SU-DHL-6 (cell line): Measurements from ENCODE around the gene PXDN.

ENCODE experiments used
- H2AFZ ChIP-seq: fragments of 200-600 bp; sonication (generic); 2 replicates; pipeline ENCODE4 v1.6.1; 2014; ENCODE audit warnings: low read depth, mild to moderate bottlenecking, moderate library complexity, mixed read lengths, antibody characterized with exemption, low read length; ENCODE audit not compliant: severe bottlenecking
- H3F3A ChIP-seq: fragments of 200-600 bp; shearing (Covaris generic); 2 replicates; pipeline ENCODE4 v1.6.0; 2016; ENCODE audit warnings: antibody characterized with exemption, mild to moderate bottlenecking; ENCODE audit not compliant: insufficient read depth
- H3K27ac ChIP-seq: fragments of 200-600 bp; sonication (generic); 2 replicates; pipeline ENCODE4 v1.5.1; 2016; ENCODE audit warnings: low read depth, mild to moderate bottlenecking, low read length, moderate library complexity, mixed read lengths
- H3K27me3 ChIP-seq: fragments of 200-600 bp; sonication (generic), shearing (Covaris generic); 2 replicates; pipeline ENCODE4 v1.6.0; 2014; ENCODE audit warnings: mild to moderate bottlenecking, low read length
- H3K36me3 ChIP-seq: fragments of 200-600 bp; sonication (generic); 2 replicates; pipeline ENCODE4 v1.6.1; 2014; ENCODE audit warnings: mild to moderate bottlenecking, low read length, mixed read lengths
- H3K4me2 ChIP-seq: fragments of 300-600, 200-600 bp; shearing (Covaris generic), sonication (generic); 2 replicates; pipeline ENCODE4 v1.6.0; 2014; ENCODE audit warnings: low read length, low read depth, mild to moderate bottlenecking; ENCODE audit not compliant: poor library complexity, severe bottlenecking
- H3K4me3 ChIP-seq: fragments of 200-600 bp; sonication (generic); 2 replicates; pipeline ENCODE4 v1.5.1; 2014; ENCODE audit warnings: antibody characterized with exemption, low read length, mild to moderate bottlenecking, mixed read lengths; ENCODE audit not compliant: insufficient read depth, poor library complexity, severe bottlenecking
- H3K79me2 ChIP-seq: fragments of 200-600 bp; sonication (generic); 2 replicates; pipeline ENCODE4 v1.6.1; 2014; ENCODE audit warnings: mild to moderate bottlenecking, low read length, moderate library complexity; ENCODE audit not compliant: insufficient read depth
- H3K9ac ChIP-seq: fragments of 200-600 bp; sonication (generic); 2 replicates; pipeline ENCODE4 v1.7.0; 2014; ENCODE audit warnings: mild to moderate bottlenecking, low read length
- H3K9me2 ChIP-seq: fragments of 200-600 bp; sonication (generic); replicated peaks from 2 replicates; pipeline ENCODE4 v1.6.1; 2014; ENCODE audit warnings: low read length; ENCODE audit not compliant: insufficient read depth
- H3K9me3 ChIP-seq: fragments of 200-600 bp; sonication (generic); 2 replicates; pipeline ENCODE4 v1.6.1; 2014; ENCODE audit warnings: low read length, mixed read lengths; ENCODE audit not compliant: insufficient read depth
- H4K20me1 ChIP-seq: fragments of 200-600 bp; sonication (generic); 2 replicates; pipeline ENCODE4 v1.6.1; 2014; ENCODE audit warnings: low read depth, mild to moderate bottlenecking, antibody characterized with exemption, low read length, moderate library complexity, mixed read lengths
- EZH2phosphoT487 ChIP-seq: fragments of 200-600 bp; sonication (generic), shearing (Covaris generic); conservative IDR thresholded peaks from 2 replicates; pipeline ENCODE4 v1.6.1; 2018; ENCODE audit warnings: mild to moderate bottlenecking, antibody characterized with exemption, low read length, moderate library complexity, mixed read lengths
- TF ChIP-seq, protein P1 (sequence below): fragments of 200-600 bp; sonication (generic); IDR thresholded peaks from one replicate; pipeline ENCODE4 v1.5.1; 2017; ENCODE audit warnings: antibody characterized with exemption, mild to moderate bottlenecking, low read length, moderate library complexity; ENCODE audit not compliant: insufficient read depth, poor library complexity, severe bottlenecking

PXDN gene

DNA sequence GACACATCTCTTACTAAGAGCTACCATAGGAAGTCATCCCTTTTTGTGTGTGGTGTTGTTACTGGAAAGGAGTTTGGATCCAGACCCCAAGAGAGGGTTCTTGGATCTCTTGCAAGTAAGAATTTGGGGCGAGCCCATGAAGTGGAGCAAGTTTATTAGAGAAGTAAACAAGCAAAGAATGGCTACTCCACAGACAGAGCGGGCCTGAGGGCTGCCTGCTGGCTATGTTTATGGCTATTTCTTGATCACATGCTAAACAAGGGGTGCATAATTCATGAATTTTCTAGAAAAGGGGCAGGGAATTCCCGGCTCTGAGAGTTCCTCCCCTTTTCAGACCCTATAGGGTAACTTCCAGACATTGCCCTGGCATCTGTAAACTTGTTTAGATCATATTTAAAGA is 30.6 kb upstream of the PXDN start:
- H3K9ac ChIP-seq, result no peak overlapping the region
- H3K36me3 ChIP-seq, result no peaks in the 10 kb centered on the region
- no peaks in the 10 kb centered on the region for H3K9me3 ChIP-seq
- H2AFZ ChIP-seq, result no peak overlapping the region
- H4K20me1 ChIP-seq, result no peaks in the 10 kb centered on the region
- H3K79me2 ChIP-seq, result no peaks in the 10 kb centered on the region
- no peaks in the 10 kb centered on the region for H3K9me2 ChIP-seq
- no peak overlapping the region for H3K4me2 ChIP-seq
- no peaks in the 10 kb centered on the region for H3K27me3 ChIP-seq
- no peak overlapping the region for H3K4me3 ChIP-seq
- TF ChIP-seq, protein P1, sequence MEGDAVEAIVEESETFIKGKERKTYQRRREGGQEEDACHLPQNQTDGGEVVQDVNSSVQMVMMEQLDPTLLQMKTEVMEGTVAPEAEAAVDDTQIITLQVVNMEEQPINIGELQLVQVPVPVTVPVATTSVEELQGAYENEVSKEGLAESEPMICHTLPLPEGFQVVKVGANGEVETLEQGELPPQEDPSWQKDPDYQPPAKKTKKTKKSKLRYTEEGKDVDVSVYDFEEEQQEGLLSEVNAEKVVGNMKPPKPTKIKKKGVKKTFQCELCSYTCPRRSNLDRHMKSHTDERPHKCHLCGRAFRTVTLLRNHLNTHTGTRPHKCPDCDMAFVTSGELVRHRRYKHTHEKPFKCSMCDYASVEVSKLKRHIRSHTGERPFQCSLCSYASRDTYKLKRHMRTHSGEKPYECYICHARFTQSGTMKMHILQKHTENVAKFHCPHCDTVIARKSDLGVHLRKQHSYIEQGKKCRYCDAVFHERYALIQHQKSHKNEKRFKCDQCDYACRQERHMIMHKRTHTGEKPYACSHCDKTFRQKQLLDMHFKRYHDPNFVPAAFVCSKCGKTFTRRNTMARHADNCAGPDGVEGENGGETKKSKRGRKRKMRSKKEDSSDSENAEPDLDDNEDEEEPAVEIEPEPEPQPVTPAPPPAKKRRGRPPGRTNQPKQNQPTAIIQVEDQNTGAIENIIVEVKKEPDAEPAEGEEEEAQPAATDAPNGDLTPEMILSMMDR, result no peak
- no peak for TF ChIP-seq EZH2phosphoT487
- H3K27ac ChIP-seq, result no peak overlapping the region
- no peaks in the 10 kb centered on the region for H3F3A ChIP-seq

DNA sequence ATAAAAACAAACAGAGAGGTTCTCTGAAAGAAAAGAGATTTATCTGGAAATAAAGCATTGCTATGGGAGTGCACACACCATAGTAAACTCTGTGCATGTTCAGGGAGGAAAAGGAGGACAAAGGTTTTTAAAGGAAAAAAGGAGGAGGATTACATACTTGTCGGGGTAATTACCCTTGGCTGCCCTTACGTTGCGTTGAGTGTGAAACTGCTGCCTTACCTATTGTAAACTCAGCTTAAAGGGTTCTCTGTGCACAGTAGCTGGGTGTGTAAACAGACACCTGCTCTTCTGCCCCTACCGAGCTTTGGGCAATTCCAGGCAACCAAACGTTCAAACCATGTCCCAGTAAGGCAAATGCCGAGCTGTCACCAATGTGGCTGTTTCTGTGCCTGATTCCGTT is 29.6 kb upstream of the PXDN start:
- no peak overlapping the region for H3K4me3 ChIP-seq
- no peaks in the 10 kb centered on the region for H3K9me3 ChIP-seq
- TF ChIP-seq, protein P1, result no peak
- TF ChIP-seq EZH2phosphoT487, result no peak

DNA sequence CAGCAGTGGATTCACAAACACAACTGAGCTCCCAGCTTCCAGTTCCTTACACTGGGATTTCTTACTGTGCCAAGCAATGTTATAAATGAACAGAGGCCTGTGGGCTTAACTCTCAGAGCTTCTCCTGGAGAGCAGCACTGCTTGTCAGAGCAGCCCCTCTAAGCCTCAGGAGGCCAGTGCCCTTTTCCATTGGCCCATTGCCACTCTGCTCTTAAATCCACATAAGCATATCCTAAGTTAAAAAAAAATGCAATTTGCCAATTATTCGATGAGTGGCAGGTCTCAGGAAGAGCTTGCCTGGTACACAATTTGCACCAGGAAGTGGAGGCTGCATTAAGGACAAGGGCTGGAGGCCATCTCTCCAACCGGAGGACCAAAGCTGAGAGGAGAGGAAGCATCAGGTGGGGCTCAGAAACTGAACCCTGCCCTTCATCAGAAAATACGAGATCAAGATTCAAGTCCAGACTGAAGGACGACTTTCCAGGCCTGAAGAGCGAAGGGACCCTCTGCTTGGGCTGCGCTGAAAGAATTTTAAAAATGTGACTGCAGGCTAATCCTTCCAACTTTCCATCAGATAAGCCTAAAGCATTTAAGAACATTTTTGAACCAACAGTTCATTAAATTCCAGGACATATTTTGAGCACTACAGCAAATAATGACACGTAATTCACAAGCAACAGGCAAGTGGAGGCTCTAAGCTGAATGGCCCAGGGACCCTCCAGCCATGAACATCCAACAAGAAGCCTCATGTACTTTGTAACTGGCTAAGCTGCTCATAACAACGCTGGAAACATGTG is 28.4 kb upstream of the PXDN start:
- Histone ChIP-seq H3K79me2 (no peaks in the 10 kb centered on the region), H3K4me3 (no peak overlapping the region), H3K27me3 (no peaks in the 10 kb centered on the region), H3K4me2 (no peak overlapping the region), H3K9me2 (no peaks in the 10 kb centered on the region), H3K9me3 (no peaks in the 10 kb centered on the region), H3K9ac (no peak overlapping the region), H3K27ac (no peak overlapping the region), H4K20me1 (no peaks in the 10 kb centered on the region), H3F3A (no peaks in the 10 kb centered on the region), H2AFZ (no peak overlapping the region), H3K36me3 (no peaks in the 10 kb centered on the region)
- TF ChIP-seq, protein P1, result no peak
- no peak for TF ChIP-seq EZH2phosphoT487

More for the DNA sequence above, 29.6 kb upstream of the PXDN start:
- H3K4me2 ChIP-seq, result no peak overlapping the region
- H2AFZ ChIP-seq, result no peak overlapping the region
- H3K9me2 ChIP-seq, result no peaks in the 10 kb centered on the region
- no peaks in the 10 kb centered on the region for H3K36me3 ChIP-seq
- no peak overlapping the region for H3K9ac ChIP-seq
- H3K27me3 ChIP-seq, result no peaks in the 10 kb centered on the region
- H3K27ac ChIP-seq, result no peak overlapping the region
- no peaks in the 10 kb centered on the region for H3F3A ChIP-seq
- no peaks in the 10 kb centered on the region for H3K79me2 ChIP-seq
- no peaks in the 10 kb centered on the region for H4K20me1 ChIP-seq
